Panc1 (cell line): ENCODE data around the gene ASH1L. TPM values are rescaled to one million over a fixed set of nuclear protein-coding genes. Genes with fewer than 3 reads are reported as not detected.
"Not testable (repeated sequence)": the region's sequence is repeated elsewhere in the genome, so short reads cannot be mapped to it uniquely, and the experiment has no call there.

Experiments
- ATAC-seq: fragments of 200-7000 bp; cut with Tn5 transposase; 2 replicates; pipeline ENCODE4 v1.9.1; 2020; ENCODE audit warnings: mild to moderate bottlenecking, moderate library complexity
- BruUV-seq: library from RNA; stranded (reverse); fragments of 400-500 nt; replicated peaks from 2 replicates; lab custom pipeline; 2021; lab: Mats Ljungman, UMichigan
- CTCF ChIA-PET: fragments of 300-600 bp; sonication (Branson Sonifier 250); formaldehyde crosslinking; loops from one replicate; lab custom pipeline; 2022; ENCODE audit warnings: antibody characterized with exemption; lab: Charles Lee
- POLR2A ChIA-PET: fragments of 300-600 bp; sonication (Branson Sonifier 250); formaldehyde crosslinking; loops from one replicate; lab custom pipeline; 2022; ENCODE audit warnings: antibody characterized with exemption; lab: Charles Lee
- DNase-seq: peaks from one replicate; pipeline ENCODE4 v3.0.0-alpha.2; 2010; ENCODE audit warnings: low read depth, low spot score
- H3K27ac ChIP-seq: 2 replicates; pipeline ENCODE4 v1.5.1; 2011; ENCODE audit warnings: mild to moderate bottlenecking, low read length, inconsistent platforms
- H3K27me3 ChIP-seq: fragments of 200-500 bp; sonication (Bioruptor generic); 2 replicates; pipeline ENCODE4 v1.6.0; 2014; ENCODE audit warnings: low read length, inconsistent platforms; ENCODE audit not compliant: control insufficient read depth, insufficient read depth
- H3K36me3 ChIP-seq: fragments of 200-500 bp; sonication (Bioruptor generic); 2 replicates; pipeline ENCODE4 v1.5.1; 2014; ENCODE audit warnings: inconsistent platforms, mild to moderate bottlenecking, low read length, moderate library complexity; ENCODE audit not compliant: control insufficient read depth, insufficient read depth
- H3K4me1 ChIP-seq: 2 replicates; pipeline ENCODE4 v1.5.1; 2011; ENCODE audit warnings: inconsistent platforms, mild to moderate bottlenecking, low read length, moderate library complexity; ENCODE audit not compliant: control insufficient read depth, insufficient read depth
- H3K4me3 ChIP-seq, 2 experiments: 2 replicates each; pipeline ENCODE4 v1.5.1; 2011 to 2012; ENCODE audit warnings: low read depth in 2 of 2, low read length in 2 of 2, mild to moderate bottlenecking in 2 of 2, inconsistent platforms in 1 of 2, moderate library complexity in 1 of 2
- H3K9me3 ChIP-seq: fragments of 200-500 bp; sonication (Bioruptor generic); 2 replicates; pipeline ENCODE4 v1.5.1; 2014; ENCODE audit warnings: low read depth, mild to moderate bottlenecking, inconsistent platforms, low read length, moderate library complexity; ENCODE audit not compliant: control insufficient read depth, insufficient read depth
- CTCF ChIP-seq: fragments of 450-650 bp; IDR thresholded peaks from 2 replicates; pipeline ENCODE4 v1.5.1; 2017; ENCODE audit warnings: mild to moderate bottlenecking
- POLR2AphosphoS5 ChIP-seq: IDR thresholded peaks from 2 replicates; pipeline ENCODE4 v1.6.1; 2012; ENCODE audit warnings: mild to moderate bottlenecking, low read depth, low read length, moderate library complexity
- SIN3A ChIP-seq: IDR thresholded peaks from 2 replicates; pipeline ENCODE4 v1.6.1; 2012; ENCODE audit warnings: low read depth, mild to moderate bottlenecking, low read length, moderate library complexity, borderline replicate concordance; ENCODE audit not compliant: insufficient read depth
- TCF7L2 ChIP-seq: IDR thresholded peaks from 2 replicates; pipeline ENCODE4 v1.6.1; 2011; ENCODE audit warnings: mild to moderate bottlenecking, low read depth, low read length, inconsistent platforms
- in situ Hi-C: cut with HindIII; loops from 2 replicates; pipeline ENCODE4 v1.10.0; 2016; ENCODE audit warnings: low sequenced_read_pairs, low pct_unique_long_range_greater_than_20kb
- intact Hi-C: fragments of 100-400 bp; cut with micrococcal nuclease; formaldehyde crosslinking; loops from one replicate; pipeline ENCODE4 v1.10.0; 2022; ENCODE audit not compliant: unreplicated experiment
- total RNA-seq: library from RNA; stranded (reverse); gene quantifications from one replicate; pipeline ENCODE4 v1.2.1, GENCODE V29; 2021; ENCODE audit not compliant: unreplicated experiment
- TF ChIP-seq, protein P1 (sequence below), 2 experiments: IDR thresholded peaks; 2 replicates each; pipeline ENCODE4 v1.6.1; 2011 to 2012; ENCODE audit warnings: low read depth in 2 of 2, control low read depth in 1 of 2, low read length in 1 of 2, mild to moderate bottlenecking in 1 of 2, moderate library complexity in 1 of 2; ENCODE audit not compliant: insufficient read depth in 1 of 2

ASH1L gene
- total RNA-seq, 1 experiment from 2014 or later: 40.9 TPM

DNA sequence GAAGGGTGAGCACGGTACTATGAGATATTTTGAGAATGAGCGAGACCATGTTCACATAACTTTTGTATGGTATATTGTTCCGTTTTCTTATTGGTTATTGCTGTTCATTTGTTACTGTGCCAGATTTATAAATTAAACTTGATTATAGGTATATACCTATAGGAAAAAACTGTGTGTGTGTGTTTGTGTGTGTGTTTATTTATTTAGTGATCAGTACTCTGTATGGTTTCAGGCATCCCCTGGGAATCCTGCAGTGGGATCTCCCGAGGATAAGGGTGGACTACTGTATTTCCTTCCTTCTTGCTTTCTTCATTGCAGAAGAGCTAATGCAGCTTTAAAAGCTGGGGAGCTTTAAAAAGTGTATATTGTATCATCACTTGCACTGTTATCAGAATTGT, 8.0 kb upstream of the ASH1L start:
- CTCF ChIA-PET: no interaction called here

GRCh38 chr1:155569988-155570592, 7.5 kb upstream of the ASH1L start:
- no peak overlapping the region for H3K4me3 ChIP-seq
- ChIA-PET POLR2A (no interaction called here), CTCF (no interaction called here)
- no peak overlapping the region for H3K27ac ChIP-seq
- TF ChIP-seq POLR2AphosphoS5: no peak
- no peaks in the 10 kb centered on the region for H3K4me1 ChIP-seq
- no peaks in the 10 kb centered on the region; the same call in 1 of the 2 replicates for H3K36me3 ChIP-seq
- H3K27me3 ChIP-seq: no peaks in the 10 kb centered on the region
- DNase-seq (no peak), ATAC-seq (no peak)
- TSS peak; percentile 12 for BruUV-seq
- in situ Hi-C loops: no loop called here
- intact Hi-C loops: no loop called here
- no peaks in the 10 kb centered on the region for H3K9me3 ChIP-seq

More for the DNA sequence above, 8.0 kb upstream of the ASH1L start:
- H3K27ac ChIP-seq: no peak overlapping the region
- no peaks in the 10 kb centered on the region for H3K9me3 ChIP-seq
- DNase-seq: no peak
- H3K4me3 ChIP-seq: no peak overlapping the region
- intact Hi-C loops: no loop called here
- no peak for ATAC-seq
- TF ChIP-seq POLR2AphosphoS5 (no peak), SIN3A (no peak), TCF7L2 (no peak), CTCF (no peak)
- TF ChIP-seq, protein P1, sequence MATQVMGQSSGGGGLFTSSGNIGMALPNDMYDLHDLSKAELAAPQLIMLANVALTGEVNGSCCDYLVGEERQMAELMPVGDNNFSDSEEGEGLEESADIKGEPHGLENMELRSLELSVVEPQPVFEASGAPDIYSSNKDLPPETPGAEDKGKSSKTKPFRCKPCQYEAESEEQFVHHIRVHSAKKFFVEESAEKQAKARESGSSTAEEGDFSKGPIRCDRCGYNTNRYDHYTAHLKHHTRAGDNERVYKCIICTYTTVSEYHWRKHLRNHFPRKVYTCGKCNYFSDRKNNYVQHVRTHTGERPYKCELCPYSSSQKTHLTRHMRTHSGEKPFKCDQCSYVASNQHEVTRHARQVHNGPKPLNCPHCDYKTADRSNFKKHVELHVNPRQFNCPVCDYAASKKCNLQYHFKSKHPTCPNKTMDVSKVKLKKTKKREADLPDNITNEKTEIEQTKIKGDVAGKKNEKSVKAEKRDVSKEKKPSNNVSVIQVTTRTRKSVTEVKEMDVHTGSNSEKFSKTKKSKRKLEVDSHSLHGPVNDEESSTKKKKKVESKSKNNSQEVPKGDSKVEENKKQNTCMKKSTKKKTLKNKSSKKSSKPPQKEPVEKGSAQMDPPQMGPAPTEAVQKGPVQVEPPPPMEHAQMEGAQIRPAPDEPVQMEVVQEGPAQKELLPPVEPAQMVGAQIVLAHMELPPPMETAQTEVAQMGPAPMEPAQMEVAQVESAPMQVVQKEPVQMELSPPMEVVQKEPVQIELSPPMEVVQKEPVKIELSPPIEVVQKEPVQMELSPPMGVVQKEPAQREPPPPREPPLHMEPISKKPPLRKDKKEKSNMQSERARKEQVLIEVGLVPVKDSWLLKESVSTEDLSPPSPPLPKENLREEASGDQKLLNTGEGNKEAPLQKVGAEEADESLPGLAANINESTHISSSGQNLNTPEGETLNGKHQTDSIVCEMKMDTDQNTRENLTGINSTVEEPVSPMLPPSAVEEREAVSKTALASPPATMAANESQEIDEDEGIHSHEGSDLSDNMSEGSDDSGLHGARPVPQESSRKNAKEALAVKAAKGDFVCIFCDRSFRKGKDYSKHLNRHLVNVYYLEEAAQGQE (IDR thresholded peaks at IDR 0.05; ENCODE audit: insufficient read depth in 1 of 2, low read depth in 2 of 2, low read length in 1 of 2): no peak
- POLR2A ChIA-PET: no interaction called here
- H3K27me3 ChIP-seq: no peaks in the 10 kb centered on the region
- in situ Hi-C loops: no loop called here
- BruUV-seq: no TSS peak
- no peaks in the 10 kb centered on the region; the same call in 1 of the 2 replicates for H3K36me3 ChIP-seq
- no peaks in the 10 kb centered on the region for H3K4me1 ChIP-seq

DNA sequence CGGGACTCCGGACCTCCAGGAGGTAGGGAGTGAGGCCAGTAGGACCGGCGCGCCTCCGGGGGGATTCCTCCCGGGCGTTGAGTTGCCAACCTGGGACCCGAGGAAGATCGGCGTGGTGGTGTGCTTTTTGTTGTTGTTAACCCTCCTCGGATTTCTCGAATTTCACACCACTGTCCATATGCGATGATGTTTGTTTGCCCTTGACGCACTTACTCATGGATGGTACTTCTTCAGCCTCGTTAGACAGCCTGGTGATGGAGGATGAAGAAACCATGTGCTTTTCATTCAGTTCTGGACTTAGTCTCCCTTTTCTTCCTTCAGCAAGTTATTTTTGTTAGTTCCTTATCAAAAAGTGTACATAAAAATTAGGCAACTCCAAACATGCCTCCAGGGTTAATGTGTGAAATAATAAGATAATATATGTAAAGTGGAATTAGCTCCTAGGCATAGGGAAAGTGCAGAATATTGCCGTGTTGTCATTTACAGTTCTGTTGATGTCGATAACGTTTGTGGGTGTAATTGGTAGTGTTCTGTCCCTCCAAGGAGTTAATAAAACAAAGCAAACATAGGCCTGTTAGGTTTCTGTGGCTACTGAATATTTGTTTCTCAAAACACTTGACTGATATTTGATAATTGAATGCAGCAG, 897 bp upstream of the ASH1L start:
- BruUV-seq: TSS peak; percentile 88
- H3K9me3 ChIP-seq, DNase-seq, H3K36me3 ChIP-seq, intact Hi-C loops, in situ Hi-C loops, H3K27me3 ChIP-seq: not testable (repeated sequence)
- Histone ChIP-seq H3K4me3 (peak overlapping the region; percentile 74 to 92), H3K27ac (peak overlapping the region; percentile 96), H3K4me1 (peaks cover 11% of the 10 kb centered on the region)
- ChIA-PET CTCF (interaction anchor here (0.6 to 0.7 kb wide), 2 partner anchors 50 to 308 kb away, joined by 3 to 4 read pairs; partner anchors contain the start of gene ENTREP3), POLR2A (interaction anchor here (0.6 to 0.7 kb wide), 4 partner anchors 11 to 185 kb away, joined by 4 to 26 read pairs (median 8); no protein-coding TSS in a partner anchor)
- ATAC-seq: peak; percentile 2; the same call in 1 of the 2 replicates

DNA sequence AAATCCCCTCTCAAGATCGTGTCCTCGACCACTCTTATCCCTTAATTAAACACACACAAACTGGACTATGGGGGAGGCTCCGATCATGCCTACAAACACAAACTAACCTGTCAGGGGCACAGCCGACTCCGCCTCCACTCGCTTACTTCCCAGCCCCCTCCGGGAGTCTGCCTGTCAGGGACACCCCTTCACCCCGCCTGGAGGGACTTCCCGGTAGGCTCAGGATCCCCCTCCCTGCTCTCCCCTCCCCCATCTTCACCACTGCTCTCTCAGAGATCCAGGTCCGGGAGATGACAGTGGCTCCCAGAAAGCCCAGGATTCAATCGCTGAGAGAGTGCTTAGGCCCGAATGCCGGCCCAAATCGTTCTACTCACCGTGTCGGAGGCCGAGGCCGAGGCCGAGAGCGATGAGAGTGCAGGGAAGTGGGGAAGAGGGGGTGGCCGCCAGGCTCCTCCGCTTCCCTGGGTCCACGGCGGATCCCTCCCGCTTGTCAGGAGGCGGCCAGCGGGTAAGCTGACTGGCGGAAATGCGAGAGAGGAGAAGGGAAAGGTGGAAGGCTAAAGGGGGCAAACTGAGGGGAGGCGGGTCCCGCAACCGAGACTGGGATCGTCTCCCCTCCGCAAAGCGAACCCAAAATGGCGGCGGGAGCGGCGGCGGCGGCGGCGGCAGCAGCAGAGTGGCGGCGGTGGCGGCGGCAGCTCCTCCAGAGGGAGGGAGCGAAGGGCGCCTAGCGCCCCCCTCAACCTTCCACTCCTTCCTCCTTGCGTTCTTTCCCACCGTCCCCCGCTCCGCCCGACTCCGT, 623 bp downstream of the ASH1L start:
- Histone ChIP-seq H3K27ac (peak overlapping the region; percentile 85), H3K4me1 (peaks cover 11% of the 10 kb centered on the region), H3K4me3 (peak overlapping the region; percentile 74 to 92)
- H3K27me3 ChIP-seq, in situ Hi-C loops, H3K9me3 ChIP-seq, CTCF ChIA-PET, POLR2A ChIA-PET, DNase-seq, H3K36me3 ChIP-seq, BruUV-seq, intact Hi-C loops: not testable (repeated sequence)
- ATAC-seq: peak; percentile 55
